GM19467 (cell line): ENCODE results near the gene LITAFD.
"Not testable (repeated sequence)": the region's sequence is repeated elsewhere in the genome, so short reads cannot be mapped to it uniquely, and the experiment has no call there.

Source experiments
- ATAC-seq: cut with Tn5 transposase; IDR thresholded peaks from one replicate; pipeline ENCODE4 v1.9.1; 2021; ENCODE audit warnings: mild to moderate bottlenecking, moderate library complexity; ENCODE audit not compliant: unreplicated experiment

Gene LITAFD

DNA sequence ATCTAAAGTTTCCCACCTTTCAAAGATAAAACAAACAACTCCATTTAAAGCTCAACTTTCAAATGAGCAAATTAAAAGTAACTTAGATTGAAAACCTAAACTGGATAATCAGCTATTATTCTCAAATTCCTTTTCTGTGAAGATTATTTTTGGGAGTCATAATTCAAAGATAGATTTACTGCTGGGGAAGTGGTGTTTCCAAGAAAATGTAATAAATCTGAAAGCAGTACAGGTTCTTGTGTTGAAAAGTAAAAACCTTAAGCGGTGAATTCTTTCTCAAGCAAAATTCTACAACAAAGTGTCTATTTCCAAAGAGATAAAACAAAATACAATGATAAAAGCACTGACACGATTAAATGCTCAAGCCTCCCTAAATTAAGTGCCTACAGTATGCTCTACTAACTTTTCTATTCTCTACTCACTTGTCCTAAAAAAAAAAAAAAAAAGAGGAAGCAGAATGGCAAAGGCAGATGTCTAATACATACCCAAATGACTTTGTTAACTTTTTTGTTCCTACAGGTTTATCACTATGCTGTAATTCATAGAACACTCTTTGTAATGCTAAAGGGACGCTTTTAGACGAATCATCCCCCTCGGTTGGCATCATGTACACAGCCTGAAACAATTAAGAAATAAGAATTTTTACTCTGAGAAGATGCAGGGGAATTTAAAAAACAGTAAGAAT is 34.5 kb downstream of the LITAFD start:
- ATAC-seq, result no peak

DNA sequence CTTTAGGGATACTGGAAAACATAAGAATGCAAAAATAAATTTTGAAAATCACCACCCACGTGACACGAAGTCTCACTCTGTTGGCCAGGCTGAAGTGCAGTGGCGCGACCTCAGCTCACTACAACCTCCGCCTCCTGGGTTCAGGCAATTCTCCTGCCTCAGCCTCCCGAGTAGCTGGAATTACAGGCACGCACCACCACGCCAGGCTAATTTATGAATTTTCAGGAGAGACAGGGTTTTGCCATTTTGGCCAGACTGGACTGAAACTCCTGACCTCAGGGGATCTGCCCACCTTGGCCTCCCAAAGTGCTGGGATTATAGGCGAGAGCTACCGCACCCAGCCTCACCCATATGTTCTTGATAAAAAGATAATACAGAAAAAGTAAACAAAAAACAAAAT is 35.2 kb downstream of the LITAFD start:
- ATAC-seq, result not testable (repeated sequence)

DNA sequence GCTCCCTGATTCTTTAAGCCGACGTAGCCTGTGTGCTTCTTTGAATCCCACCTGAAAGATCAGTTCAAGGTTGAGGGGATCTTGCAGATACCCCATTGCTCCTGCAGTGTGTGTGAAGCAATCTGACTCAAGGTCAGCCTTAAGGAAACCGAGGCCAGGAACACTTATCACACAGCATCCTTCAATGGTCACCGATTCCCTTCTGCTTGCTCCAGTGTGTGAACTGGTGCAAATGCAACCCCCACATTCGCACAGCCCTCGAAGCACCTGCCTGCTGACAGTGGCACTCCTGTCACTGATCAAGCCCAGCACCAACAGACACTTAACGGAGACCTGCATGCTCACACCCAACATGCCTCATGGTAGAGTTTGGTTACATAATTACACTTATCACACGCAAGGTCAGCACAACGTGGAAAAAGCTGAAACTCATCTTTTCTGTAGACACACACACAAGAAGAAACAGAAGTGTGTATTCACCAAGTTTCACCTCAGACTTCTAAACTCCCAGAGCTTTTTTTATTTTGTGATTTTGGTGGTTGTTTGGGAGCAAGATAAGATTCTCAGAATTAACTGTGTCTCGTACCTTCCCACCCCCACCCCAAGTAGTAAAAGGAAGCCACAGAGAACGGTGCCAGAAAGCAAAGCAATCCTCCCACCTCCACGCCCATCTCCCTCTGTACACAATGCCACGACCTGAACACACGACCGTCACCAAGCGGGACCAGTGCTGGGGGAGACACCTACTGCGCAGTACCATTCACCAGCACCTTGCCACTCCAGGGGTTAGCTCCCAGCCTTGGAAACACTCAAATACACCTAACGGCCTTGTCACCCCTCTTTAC is 37.2 kb downstream of the LITAFD start:
- no peak for ATAC-seq

DNA sequence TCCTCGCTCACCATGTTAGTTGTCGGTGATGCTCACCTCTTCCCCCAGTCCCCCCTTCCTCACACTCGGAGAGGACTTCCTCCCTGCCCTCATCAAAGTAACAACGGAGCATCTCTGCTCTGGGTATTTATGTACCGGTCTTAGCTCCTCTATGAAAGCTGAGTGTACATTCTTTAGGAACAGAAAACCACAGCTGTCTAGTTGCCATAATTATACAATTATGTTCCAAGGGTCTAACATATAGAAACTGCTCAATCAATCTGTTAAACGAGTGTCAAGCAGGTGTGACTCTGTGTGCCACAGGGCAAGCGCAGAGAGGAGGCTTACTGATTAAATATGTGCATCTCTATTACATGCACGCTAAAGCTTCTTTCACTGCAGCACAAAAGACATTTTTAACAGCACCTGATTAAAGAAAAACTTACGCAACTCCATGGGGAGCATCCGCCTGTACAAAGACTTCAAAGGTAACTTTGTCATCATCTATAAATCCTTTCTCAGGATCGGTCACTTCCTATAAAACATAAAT is 37.8 kb downstream of the LITAFD start:
- no peak for ATAC-seq

DNA sequence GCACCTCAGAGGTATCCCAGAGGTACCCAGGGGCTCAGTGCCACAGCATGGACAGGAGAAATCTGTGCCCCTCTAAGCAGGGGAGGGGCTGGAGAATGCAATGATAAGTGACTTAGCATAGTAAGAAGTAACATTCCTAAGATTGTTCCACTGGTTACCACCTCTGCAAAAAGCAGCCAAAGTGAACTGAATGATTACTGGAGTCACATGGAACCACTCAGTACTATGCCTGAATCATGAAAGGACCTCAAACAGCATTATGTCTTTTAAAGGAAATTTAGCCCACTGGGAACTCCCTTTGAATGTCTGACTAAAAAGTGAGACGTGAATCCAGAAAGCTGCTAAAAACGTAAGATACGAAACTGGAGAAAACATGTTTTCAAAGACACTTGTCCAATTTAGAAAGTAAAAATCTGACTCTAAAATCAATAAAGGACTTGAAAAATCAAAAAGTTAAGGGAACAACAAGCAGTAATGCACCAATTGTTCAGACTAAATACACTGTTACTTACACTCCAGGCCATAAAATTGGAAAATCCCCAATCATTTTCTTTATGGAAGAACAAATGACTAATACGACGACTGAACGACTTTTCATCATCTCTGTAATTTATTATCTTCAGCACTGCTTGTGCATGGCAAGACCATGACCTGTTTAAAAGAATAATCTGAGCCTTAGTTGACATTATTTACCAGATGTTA is 38.6 kb downstream of the LITAFD start:
- ATAC-seq, result no peak

DNA sequence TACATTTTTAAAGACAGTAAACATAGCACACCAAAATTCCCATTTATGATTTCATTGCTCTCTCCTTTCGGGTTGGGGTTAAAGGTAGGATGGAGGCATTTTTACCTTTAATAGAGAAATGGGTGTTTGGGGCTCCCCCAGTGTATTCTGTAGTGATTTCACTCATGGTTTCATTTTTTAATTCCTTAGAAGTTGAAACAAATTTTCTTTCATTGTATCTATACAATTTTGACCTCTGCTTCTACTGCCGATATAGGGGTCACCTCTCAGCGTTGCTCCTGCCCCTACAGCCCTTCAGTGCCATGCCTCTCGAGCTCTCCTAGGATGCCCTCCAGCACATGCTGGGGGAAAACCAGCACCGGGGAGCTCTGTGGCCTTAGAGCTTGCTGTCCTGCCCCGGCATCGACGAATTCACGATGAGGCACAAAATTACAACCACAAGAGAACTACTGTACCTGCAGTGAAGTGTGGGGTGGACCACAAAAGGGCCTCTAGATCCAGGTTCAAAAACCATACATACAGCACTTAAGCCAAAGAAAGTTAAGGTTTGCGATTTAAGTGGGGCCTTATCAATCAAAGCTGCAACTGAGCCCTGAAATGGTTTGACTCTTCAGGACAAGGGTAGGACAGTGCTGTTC is 39.3 kb downstream of the LITAFD start:
- ATAC-seq, result no peak

DNA sequence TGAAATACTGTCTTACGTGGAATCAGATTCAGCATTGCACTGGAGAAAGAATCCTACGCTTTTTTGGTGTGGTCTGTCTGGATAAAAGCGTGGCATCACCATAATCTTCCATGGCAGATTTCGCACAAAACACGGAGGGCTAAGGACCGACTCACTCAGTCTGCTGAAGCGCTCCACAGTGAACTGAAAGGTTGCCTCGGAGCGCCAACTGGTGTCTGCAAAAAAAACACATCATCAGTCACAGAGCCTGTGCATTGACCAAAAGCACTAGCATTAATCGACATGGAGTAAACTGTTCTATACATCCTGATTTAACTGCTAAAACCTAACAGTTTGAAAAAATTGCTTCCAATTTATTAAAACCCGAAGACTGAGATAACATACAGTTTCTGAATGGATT is 41.0 kb downstream of the LITAFD start:
- ATAC-seq, result no peak

DNA sequence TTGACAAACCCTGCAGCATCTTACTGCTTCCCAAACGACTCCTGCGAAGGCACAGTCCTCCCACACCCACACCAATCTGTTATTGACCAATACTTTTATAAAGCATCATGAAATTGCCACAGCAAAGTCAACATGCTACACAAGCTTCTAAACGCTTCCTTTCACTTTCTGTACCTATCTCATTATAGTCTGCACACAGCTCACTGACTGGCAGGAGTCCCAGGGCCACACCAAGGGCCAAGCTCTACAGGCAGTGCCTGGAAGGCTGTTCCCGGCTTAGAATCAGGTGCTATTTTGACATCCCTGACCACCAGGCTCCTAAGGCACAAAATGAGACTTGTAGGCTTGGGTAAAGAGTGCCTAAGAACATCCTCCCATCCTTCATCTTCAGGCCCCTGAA is 42.1 kb downstream of the LITAFD start:
- no peak for ATAC-seq

DNA sequence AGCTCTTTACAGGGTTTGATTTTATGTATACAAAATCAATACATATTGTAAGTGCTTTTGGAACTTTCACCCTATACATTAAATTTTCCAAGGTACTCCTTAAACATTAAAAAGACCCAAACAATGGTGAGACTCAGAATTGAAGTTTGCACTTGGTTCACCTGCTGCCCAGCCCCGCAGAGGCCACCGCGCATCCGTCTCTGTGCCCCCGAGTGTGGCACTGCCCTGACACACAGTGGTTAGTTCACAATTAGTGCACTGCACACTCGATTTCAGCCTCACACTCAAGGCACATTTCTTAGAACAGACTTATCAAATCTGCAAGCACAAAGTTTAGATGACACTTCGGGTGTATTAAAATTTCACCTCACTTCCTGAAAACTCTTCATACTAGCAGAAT is 43.3 kb downstream of the LITAFD start:
- no peak for ATAC-seq

DNA sequence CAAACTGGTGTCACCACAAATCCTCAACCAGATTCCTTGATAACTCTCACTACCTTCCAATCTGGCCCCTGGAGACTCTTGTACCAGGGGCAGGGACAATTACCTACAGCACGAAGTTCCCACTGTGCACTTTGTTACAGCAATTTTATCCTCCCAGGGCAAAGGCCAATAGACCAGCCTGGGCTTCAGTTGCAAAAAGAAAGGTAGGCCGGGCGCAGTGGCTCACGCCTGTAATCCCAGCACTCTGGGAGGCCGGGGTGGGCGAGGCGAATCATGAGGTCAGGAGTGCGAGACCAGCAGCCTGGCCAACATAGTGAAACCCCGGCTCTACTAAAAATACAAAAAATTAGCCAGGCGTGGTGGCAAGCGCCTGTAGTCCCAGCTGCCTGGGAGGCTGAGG is 44.7 kb downstream of the LITAFD start:
- no peak for ATAC-seq

DNA sequence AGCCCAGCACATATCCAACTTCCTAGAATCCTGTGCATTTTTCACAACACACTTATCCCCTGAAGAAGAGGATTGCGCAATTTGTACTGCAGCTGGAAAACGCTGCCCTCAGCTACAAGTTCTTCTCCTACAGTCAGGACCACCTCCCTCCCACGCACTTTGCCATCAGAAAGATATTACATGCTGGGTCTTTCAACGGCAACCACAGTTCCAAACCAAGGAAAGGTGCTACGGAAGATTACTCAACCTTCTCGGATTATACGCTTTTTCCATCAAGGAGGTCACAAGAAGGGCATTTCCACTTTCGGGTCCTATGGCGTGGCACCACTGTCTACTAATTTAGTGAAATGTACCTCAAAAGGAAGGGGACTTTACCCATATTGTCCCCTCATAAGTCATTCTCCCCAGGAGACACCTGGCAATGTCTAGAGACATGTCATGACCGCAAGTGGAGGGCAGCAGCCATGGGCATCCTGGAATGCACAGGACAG is 46.4 kb downstream of the LITAFD start:
- ATAC-seq, result no peak

DNA sequence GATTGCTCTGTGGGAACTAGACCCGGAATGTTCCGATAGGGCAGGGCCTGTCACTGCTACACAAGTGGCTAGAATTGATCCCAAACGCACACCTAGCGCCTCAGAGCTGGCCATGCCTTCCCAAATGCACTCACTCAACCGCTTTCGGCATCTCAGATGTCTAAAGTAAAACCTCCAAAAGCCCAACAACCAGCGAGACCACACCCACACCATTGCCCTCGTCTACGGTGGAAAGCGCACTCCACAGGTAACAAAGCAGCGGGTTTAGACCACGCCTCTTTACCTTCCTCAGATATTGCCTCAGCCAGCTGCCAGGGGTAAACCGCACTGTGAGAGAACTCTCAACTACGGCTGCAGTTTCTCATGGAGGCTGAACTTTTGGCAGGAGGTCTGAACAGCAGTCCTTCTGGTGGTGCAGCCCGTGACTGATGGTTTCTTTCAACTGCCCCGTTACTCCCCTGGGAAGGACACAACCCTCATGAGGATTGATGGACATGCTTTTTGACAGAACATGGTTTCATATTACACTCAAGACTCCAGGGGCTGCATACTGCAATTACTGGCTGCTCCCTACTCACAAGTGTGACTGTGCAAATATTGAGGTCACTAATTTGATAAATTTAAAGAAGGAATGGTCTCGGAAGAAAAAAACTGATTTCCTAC is 47.1 kb downstream of the LITAFD start:
- ATAC-seq, result peak; percentile 47

DNA sequence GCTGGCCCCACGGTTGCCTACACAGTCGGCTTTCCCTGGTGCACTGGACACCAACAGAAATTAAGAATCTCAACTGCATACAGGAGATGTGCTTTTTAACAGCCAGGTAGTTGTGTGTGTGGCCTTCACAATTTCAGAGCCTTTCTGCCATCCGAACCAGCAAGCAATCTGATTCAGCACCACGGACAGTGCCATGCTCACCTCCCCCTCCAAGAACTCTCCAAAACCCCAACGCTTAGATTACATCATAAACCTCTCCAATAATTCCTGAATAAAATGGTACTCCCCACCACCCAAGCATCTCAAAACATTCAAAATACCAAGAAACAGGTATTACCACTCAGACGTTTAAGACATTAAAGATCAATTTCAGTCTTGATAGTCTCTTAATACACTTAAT is 49.7 kb downstream of the LITAFD start:
- no peak for ATAC-seq

DNA sequence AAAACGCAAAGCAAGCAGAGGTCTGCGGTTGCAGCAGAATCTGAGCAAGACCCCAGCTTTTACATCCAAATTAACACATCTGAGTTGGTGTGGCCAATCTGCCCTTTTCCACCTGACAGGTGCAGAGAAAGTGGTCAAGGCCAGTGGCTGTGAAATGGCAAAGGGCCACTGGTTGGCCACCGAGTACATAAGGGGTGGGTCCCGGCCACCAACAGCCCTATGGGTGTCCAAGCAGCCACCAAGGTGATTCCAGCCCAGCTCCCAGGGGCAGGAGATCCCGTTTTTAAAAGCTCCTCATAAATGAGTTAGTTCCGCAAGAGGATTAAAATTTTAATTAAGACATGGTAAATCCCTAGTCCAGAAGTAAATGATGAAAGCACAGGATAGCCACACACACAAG is 52.5 kb downstream of the LITAFD start:
- no peak for ATAC-seq
